ENCODE measurements around the gene NR1H2. TPM values are rescaled to one million over a fixed set of nuclear protein-coding genes. Genes with fewer than 3 reads are reported as not detected.
A peak's percentile ranks its signal among the peaks of the same experiment; 100 is the strongest.

The NR1H2 gene
- total RNA-seq, 1 experiment from 2014 or later: 40.3 TPM

DNA sequence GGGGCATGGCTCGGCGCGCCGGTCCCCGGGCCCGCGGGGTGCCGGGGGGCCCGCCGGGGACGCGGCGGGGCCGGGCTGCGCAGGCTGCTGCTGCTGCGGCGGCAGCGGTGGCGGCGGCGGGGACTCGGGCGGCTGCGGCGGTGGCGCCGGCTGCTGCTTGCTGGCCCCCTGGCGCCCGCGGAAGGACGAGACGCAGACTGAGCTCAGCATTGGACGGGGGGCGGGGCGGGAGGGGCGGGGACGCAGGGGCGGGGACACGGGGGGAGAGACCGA, 47.4 kb upstream of the NR1H2 start:
- H3K4me1 ChIP-seq (ENCODE audit: control insufficient read depth in 1 of 2, insufficient read depth in 2 of 2, low read length in 2 of 2): peaks cover 33 to 74% of the 10 kb centered on the region in 2 experiments
- TF ChIP-seq ZFX (IDR thresholded peaks at IDR 0.05) (no peak), POLR2AphosphoS5 (IDR thresholded peaks at IDR 0.05; ENCODE audit: low read depth, low read length) (peak; percentile 51; the same call in 1 of the 2 replicates)
- no peaks in the 10 kb centered on the region for H3K27me3 ChIP-seq (ENCODE audit: insufficient read depth, low read length)
- H3K27ac ChIP-seq (ENCODE audit: low read depth, low read length): peak overlapping the region; percentile 61; the same call in 1 of the 2 replicates
- BruUV-seq (replicated peaks): no TSS peak
- CTCF ChIA-PET: interaction anchor here (0.6 to 1.9 kb wide), 13 partner anchors 10 to 593 kb away, joined by 3 to 10 read pairs (median 4); partner anchors contain the start of gene POLD1
- H3K36me3 ChIP-seq (ENCODE audit: control insufficient read depth in 1 of 2, insufficient read depth in 2 of 2, low read length in 2 of 2): peaks cover 0 to under 1% of the 10 kb centered on the region in 2 experiments; a peak in 1 of 4 replicates
- peak overlapping the region; percentile 66 for H3K9ac ChIP-seq (ENCODE audit: low read length)
- no peaks in the 10 kb centered on the region for H4K20me1 ChIP-seq (ENCODE audit: insufficient read depth)
- H2AFZ ChIP-seq (ENCODE audit: low read depth, low read length, poor library complexity, severe bottlenecking): no peak overlapping the region
- intact Hi-C loops (cut with micrococcal nuclease): loop anchor here (2.0 kb wide), 1 partner anchor 164 kb away; no protein-coding TSS in a partner anchor
- H3K9me2 ChIP-seq (ENCODE audit: insufficient read depth): no peaks in the 10 kb centered on the region
- ATAC-seq (no peak; the same call in 1 of the 2 replicates), DNase-seq (ENCODE audit: low read depth, low spot score) (no peak)
- POLR2A ChIA-PET: interaction anchor here (0.6 to 1.2 kb wide), 8 partner anchors 13 to 768 kb away, joined by 3 to 7 read pairs (median 3); no protein-coding TSS in a partner anchor
- peaks cover 3% of the 10 kb centered on the region; the same call in 1 of the 2 replicates for H3K79me2 ChIP-seq (ENCODE audit: insufficient read depth, low read length)
- RAD21 ChIA-PET (ENCODE audit: low non-redundant PET in 1 of 2, low total read pairs in 2 of 2, uncharacterized antibody in 2 of 2, unreplicated experiment in 2 of 2): interaction anchor here (0.6 to 1.0 kb wide), 4 partner anchors 17 to 460 kb away, joined by 3 to 6 read pairs (median 3); no protein-coding TSS in a partner anchor
- no peaks in the 10 kb centered on the region for H3K9me3 ChIP-seq (ENCODE audit: control insufficient read depth in 1 of 2, insufficient read depth in 1 of 2, low read depth in 1 of 2, low read length in 2 of 2)
- peak overlapping the region; percentile 50 to 64; a peak in 3 of 4 replicates for H3K4me3 ChIP-seq (replicated peaks in 1 of 2; ENCODE audit: low read depth in 1 of 2, low read length in 2 of 2)
- peak overlapping the region; percentile 89 for H3K4me2 ChIP-seq (ENCODE audit: low read length)

DNA sequence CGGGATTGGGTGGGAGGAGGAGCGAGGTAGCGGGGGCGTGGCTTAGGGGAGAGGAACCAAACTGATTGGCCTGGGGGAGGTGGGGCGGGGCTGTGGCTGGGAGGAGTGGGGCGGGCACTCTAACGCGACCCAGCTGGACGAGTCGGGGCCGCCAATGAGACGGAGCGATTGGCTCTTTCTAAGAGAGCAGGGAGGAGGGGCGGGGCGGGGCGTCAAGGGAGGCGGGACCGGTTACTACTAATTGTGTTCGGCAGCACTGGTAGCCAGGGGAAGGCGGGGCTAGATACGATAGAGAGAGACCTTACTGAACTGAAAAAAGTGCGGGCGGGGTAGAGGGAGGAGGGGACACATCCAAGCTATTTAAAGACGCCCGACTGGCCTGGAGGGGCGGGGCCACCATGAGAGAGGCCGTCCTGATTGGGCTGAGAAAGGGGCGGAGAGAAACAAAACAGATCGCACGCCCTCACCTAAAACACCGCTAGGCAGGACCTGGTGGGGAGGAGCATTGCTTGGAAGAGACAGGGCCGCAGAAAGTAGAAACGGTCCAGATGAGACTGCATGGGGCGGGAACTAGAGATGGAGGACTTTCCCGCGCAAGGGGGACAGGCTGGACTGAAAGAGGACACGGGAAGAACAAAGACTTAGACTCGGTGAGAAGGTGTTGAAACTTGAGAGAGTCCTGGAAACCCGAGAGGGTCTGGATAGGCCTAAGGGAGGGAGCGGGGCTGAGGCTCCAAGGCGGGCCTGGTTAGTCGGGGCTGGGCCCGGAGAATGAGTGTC, 46.9 kb upstream of the NR1H2 start, which contains the start of gene KCNC3:
TSS of gene KCNC3 (minus strand) at position 232 of the 780 bp plus-strand sequence. CDS start 295 bp downstream, outside the sequence.
- peak within 1 kb of the TSS; percentile 62 to 64 for H3K4me3 ChIP-seq (replicated peaks in 1 of 2; ENCODE audit: low read depth in 1 of 2, low read length in 2 of 2)
- H3K9me2 ChIP-seq (ENCODE audit: insufficient read depth): no peaks in the 10 kb centered on the region
- POLR2A ChIA-PET: interaction anchor here (0.6 to 1.2 kb wide), 8 partner anchors 12 to 767 kb away, joined by 3 to 7 read pairs (median 3); no protein-coding TSS in a partner anchor
- peak; percentile 99 for DNase-seq (ENCODE audit: low read depth, low spot score)
- H3K36me3 ChIP-seq (ENCODE audit: control insufficient read depth in 1 of 2, insufficient read depth in 2 of 2, low read length in 2 of 2): no peaks in the 10 kb centered on the region
- H3K4me1 ChIP-seq (ENCODE audit: control insufficient read depth in 1 of 2, insufficient read depth in 2 of 2, low read length in 2 of 2): peaks cover 33 to 78% of the 10 kb centered on the region in 2 experiments
- peaks cover 3% of the 10 kb centered on the region; the same call in 1 of the 2 replicates for H3K79me2 ChIP-seq (ENCODE audit: insufficient read depth, low read length)
- peak within 1 kb of the TSS; percentile 66 for H3K9ac ChIP-seq (ENCODE audit: low read length)
- no peaks in the 10 kb centered on the region for H3K9me3 ChIP-seq (ENCODE audit: control insufficient read depth in 1 of 2, insufficient read depth in 1 of 2, low read depth in 1 of 2, low read length in 2 of 2)
- CTCF ChIA-PET: interaction anchor here (0.6 to 1.9 kb wide), 13 partner anchors 9 to 592 kb away, joined by 3 to 10 read pairs (median 4); partner anchors contain the start of gene POLD1
- ATAC-seq: peak; percentile 75
- RAD21 ChIA-PET (ENCODE audit: low non-redundant PET in 1 of 2, low total read pairs in 2 of 2, uncharacterized antibody in 2 of 2, unreplicated experiment in 2 of 2): interaction anchor here (0.6 to 1.0 kb wide), 4 partner anchors 17 to 460 kb away, joined by 3 to 6 read pairs (median 3); no protein-coding TSS in a partner anchor
- peak within 1 kb of the TSS; percentile 89 for H3K4me2 ChIP-seq (ENCODE audit: low read length)
- intact Hi-C loops (cut with micrococcal nuclease): loop anchor here (2.0 kb wide), 1 partner anchor 165 kb away; no protein-coding TSS in a partner anchor
- TSS peak; percentile 84 for BruUV-seq (replicated peaks)
- H2AFZ ChIP-seq (ENCODE audit: low read depth, low read length, poor library complexity, severe bottlenecking): no peak within 1 kb of the TSS
- H3K27me3 ChIP-seq (ENCODE audit: insufficient read depth, low read length): no peaks in the 10 kb centered on the region
- TF ChIP-seq REST (IDR thresholded peaks at IDR 0.05; ENCODE audit: low read depth) (no peak), TCF7L2 (IDR thresholded peaks at IDR 0.05; ENCODE audit: borderline replicate concordance, extremely low read depth, insufficient read depth, insufficient read length) (peak; percentile 32), POLR2A (IDR thresholded peaks at IDR 0.05; ENCODE audit: borderline replicate concordance, extremely low read depth, insufficient read depth, insufficient read length) (peak; percentile 84), POLR2AphosphoS5 (IDR thresholded peaks at IDR 0.05; ENCODE audit: low read depth, low read length) (peak; percentile 76), FOSL1 (IDR thresholded peaks at IDR 0.05; ENCODE audit: low read depth) (no peak), MAX (IDR thresholded peaks at IDR 0.05) (peak; percentile 46; the same call in 1 of the 2 replicates), SP1 (IDR thresholded peaks at IDR 0.05; ENCODE audit: low read depth) (peak; percentile 73), ZFX (IDR thresholded peaks at IDR 0.05) (0 out of 2 replicates have a peak, but pooled peaks have one; percentile 49)
- TF ChIP-seq, protein P1, sequence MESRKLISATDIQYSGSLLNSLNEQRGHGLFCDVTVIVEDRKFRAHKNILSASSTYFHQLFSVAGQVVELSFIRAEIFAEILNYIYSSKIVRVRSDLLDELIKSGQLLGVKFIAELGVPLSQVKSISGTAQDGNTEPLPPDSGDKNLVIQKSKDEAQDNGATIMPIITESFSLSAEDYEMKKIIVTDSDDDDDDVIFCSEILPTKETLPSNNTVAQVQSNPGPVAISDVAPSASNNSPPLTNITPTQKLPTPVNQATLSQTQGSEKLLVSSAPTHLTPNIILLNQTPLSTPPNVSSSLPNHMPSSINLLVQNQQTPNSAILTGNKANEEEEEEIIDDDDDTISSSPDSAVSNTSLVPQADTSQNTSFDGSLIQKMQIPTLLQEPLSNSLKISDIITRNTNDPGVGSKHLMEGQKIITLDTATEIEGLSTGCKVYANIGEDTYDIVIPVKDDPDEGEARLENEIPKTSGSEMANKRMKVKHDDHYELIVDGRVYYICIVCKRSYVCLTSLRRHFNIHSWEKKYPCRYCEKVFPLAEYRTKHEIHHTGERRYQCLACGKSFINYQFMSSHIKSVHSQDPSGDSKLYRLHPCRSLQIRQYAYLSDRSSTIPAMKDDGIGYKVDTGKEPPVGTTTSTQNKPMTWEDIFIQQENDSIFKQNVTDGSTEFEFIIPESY (IDR thresholded peaks at IDR 0.05; ENCODE audit: extremely low read depth, insufficient replicate concordance, low read length): peak; percentile 26
- peak within 1 kb of the TSS; percentile 81 for H3K27ac ChIP-seq (ENCODE audit: low read depth, low read length)
- no peaks in the 10 kb centered on the region for H4K20me1 ChIP-seq (ENCODE audit: insufficient read depth)
